NAMALWA (cell line): ENCODE data around the gene TNRC18.
"Not testable (repeated sequence)": the region's sequence is repeated elsewhere in the genome, so short reads cannot be mapped to it uniquely, and the experiment has no call there.

ENCODE experiments used
- DNase-seq: peaks from one replicate; pipeline ENCODE4 v3.0.0-alpha.2; 2015; ENCODE audit warnings: low spot score

TNRC18 gene

DNA sequence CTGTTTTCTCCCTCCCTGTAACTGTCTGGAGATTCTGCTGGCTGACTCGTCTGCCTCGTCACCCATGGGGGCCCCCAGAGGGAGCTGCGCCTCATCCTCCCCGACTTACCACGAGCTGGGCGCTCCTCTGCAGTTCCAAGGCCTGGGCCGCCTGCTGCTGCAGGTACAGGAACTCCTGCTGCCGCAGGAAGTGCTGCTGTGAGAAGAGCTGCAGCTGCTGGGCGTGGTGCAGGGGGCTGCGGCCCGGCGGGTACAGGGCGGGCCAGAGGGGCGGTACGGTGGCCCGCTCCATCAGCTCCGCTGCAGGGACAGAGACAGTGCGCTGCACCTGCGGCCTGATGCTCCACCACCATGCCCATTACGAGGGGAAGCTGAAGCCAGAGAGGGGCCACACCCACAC lies 47.7 kb downstream of the TNRC18 start:
- DNase-seq = no peak

DNA sequence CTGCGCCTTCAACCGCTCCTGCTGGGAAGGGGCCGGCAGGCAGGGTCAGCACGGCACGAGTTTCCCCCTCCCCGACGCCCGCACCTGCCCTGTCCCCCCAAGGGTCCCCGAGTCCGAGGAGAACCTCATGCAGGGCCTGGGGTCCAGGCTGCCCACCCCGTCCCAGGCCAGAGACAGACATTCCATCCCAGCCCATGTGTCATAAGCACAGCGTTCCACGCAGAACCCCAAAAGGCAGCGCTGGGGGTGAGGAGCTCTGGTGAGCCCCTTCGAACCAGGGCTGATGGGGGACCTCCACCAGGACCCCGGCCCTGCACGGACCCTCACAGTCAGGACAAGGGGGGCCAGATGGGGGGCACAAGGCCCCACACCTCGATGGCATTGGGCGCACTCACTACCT lies 49.2 kb downstream of the TNRC18 start:
- DNase-seq = no peak

DNA sequence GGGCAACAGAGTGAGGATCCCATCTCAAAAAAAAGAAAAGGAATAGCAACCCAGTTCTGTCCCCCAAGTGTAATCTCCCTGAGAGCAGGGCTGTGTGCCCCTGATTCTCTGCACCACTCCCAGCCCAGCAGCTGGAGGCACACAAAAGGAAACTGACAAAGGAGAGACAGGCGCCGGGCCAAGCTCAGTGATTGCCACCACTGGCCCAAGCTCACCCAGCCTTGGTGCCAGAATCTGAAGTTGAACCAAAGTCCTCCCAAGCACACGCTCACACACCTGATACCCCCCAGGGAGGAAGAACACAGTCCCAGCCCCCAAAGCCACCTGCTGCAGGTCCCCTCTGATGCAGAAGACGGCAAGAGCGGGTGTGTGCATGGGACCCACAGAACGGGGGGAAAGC lies 50.3 kb downstream of the TNRC18 start:
- DNase-seq = no peak

DNA sequence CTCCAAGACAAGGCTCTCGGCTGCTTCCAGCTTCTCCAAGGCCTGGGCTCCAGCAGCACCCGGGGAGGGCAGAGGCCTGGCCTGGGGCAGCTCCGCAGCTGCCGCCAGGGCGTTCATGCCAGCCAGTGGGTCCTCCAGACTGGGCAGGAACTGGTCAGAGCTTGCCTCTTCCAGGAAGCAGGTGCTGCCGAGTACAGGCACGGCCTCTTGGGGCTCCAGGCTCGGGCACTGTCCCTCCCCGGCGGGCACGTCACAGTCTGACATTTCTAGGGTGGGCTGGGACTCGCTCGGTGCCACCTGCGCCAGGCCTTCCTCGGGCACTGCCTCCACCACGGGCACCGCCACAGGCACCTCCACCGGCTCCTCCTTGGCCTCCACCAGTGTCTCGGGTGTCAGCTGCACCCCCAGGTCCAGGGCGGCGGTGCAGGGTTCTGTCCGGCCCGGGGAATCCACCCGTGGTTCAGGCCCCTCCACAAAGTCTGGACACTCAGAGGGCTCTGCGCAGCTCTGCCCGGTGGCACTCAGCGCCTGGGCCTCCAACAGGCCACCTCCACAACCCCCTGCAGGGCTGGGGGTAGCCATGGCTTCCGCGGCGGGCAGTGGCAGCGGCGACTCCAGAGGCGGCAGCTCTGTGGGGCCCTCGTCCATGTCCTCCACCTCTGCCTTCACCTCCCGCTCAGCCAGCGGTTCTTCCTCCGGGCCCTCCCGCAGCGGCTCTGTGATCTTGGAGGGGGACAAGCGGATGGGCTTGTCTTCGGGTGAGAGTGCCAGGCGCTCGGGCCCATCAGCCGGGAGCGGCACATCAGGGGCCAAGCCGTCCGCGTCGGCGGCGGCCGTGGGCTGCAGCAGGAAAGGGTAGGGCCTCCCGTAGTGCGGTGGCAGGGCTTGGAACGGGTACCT lies 52.9 kb downstream of the TNRC18 start:
- no peak for DNase-seq

DNA sequence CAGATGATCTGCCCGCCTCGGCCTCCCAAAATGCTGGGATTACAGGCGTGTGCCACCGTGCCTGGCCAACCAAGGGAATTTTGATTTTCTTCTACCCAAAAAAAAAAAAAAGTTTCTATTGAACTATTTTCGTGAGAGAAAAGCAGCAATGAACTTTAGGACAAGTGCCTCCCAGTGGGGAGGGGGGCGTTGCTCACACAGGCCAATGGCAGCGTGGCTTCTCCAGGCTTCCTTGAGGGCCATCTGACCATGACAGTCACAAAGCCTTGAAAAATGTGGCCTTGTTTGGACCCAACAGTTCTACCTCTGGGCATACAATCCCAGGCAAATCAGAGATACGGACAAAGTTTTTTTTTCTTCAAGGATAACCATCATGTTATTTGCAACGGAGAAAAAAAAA lies 56.0 kb downstream of the TNRC18 start:
- no peak for DNase-seq

DNA sequence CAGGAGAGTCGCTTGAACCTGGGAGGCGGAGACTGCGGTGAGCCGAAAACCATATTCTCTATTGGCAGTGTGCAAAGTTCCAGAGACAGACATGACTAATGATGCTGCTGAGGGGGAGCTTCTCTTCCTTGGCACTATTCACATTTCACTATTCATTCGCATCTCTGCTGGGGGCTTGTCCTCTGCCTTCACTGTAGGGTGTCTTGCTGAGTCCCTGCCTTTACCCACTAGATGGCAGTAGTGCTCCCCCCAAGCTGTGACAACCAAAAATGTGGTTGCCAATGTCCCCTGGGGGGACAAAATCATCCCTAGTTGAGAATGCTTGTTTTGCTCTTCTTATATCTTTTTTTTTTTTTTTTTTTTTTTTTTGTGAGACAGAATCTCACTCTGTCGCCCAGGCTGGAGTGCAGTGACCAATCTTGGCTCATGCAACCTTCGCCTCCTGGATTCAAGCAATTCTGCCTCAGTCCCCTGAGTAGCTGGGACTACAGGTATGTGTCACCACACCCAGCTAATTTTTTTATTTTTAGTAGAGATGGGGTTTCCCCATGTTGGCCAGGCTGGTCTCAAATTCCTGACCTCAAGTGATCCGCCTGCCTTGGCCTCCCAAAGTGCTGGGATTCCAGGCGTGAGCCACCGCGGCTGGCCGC lies 57.5 kb downstream of the TNRC18 start:
- peak; percentile 96 for DNase-seq

DNA sequence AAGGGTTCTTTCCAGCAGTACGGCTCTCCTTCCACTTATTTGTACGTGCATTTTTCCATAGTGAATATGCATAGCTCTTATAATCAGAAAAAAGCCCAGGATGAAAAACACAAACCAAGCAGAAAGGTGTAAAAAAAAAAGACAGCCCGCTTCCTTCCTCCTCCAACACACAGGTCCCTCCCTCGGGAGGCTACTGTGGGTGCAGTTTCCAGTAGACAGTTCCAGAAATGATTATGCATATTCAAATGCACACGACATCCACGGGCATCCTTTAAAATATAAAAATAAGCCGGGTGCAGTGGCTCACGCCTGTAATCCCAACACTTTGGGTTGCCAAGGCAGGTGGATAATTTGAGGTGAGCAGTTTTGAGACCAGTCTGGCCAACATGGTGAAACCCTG lies 59.9 kb downstream of the TNRC18 start:
- no peak for DNase-seq

DNA sequence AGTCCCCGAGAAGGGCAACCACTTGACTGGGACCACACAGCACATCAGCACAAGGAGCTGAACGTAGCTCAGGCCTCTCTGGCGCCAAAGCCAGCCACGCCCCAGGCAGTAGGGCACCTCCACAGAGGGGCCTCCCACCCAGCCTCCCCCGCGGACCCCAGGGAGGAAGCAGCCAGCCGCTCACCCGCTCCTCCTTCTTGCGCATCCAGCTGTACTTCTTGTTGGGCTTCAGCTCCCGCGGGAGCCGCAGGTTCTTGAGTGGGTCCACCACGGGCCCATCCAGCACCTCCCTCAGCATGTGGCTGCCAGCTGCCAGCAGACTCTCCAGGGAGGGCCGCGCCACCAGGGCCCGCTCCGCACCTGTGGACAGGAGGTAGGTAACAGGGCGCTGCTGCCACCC lies 61.2 kb downstream of the TNRC18 start:
- no peak for DNase-seq

DNA sequence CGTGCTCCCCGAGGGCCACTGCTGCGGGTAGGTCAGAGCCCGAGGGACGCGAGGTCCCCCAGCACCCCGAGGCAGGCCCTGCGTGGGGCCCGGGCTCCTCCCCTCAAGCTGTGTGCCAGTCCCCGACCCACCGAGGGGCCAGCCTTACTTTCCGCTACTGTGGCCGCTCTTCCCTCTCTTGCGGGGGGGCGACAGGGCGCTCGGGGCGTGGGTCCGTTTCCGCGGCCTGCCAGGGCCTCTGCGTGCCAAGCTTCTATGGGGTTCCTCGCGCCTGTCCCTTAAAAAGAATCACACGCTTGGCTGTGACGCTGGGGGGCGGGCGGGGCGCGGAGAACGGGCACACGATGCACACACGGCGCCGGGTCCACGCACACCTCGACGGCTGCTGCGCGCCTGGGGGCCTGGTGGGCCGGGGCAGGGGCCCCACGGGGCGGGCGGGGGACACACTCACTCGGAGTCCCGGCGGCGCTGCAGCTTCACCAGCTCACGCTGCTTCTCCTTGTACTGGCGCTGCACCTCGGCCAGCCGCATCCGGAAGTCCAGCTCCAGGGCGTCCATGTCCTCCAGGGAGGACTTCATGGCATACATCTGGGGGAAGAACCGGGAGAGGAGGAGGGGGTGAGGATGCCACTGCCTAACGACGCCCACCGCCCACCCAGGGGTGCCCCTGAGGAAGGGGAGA lies 62.0 kb downstream of the TNRC18 start:
- DNase-seq = no peak

DNA sequence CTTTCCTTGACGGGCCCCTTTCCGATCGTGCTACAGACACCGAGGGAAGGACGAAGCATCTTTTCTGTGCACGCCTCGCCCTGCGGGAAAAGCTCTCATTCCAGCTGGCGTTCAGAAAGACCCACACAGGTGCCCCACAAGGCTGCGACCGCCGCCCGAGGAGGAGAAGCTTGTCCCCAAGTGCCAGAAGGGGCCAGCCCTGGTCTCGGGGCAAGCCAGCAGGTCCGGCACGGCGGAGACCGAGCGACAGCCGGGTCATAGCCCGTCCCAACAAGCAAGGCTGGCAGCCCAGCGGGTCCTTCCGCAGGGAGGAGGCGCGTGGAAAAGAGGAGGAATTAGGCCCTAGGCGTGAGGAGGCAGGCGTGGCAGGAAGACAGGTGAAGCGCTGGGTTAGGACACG lies 62.7 kb downstream of the TNRC18 start:
- DNase-seq = no peak

DNA sequence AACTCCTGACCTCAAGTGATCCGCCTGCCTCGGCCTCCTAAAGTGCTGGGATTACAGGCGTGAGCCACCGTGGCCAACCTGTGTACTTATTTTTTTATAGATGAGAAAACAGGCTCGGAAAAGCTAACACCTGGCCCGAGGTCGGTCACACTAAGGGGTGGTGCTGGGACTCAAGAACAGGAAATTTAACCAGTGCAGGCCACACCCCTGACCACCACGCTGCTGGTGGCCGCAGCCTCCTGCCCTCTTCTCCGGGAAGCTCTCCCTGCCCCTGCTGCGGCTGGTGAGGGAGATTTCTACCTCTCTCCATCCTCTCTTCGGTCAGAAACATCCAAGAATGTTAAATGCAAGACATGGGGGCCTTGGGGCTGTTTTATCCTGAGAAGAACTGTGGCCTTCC lies 63.2 kb downstream of the TNRC18 start:
- no peak for DNase-seq

DNA sequence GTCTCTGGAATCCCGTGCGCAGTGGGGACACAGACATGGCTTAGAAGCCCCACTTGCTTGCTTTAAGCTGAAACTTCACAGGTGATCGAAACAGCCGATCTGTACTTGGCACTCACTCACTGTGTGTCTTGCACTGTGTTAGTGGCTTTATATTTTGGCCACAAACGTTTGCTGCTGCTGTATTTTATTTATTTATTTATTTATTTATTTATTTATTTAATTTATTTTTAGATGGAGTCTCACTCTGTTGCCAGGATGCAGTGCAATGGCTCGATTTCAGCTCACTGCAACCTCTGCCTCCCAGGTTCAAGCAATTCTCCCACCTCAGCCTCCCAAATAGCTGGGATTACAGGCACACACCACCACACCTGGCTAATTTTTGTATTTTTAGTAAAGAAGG lies 63.6 kb downstream of the TNRC18 start:
- not testable (repeated sequence) for DNase-seq

DNA sequence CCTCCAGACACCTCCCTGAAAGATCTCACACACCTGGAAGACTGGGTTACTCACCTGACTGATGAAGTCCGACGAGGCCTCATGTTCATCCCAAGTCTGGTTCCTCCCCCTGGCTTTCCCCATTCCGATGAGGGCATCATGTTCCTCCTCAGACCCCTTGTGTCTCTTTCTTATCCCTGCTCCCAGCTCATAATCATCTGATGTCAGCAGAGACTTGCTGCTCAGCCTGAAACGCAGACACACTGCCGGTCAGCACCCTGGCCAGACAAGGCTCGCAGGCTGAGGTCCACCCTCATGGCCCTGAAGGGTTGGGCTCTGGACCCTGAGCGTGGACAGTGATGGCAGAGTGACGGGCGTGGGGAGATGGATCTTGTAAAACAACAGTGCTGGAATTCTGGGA lies 64.3 kb downstream of the TNRC18 start:
- no peak for DNase-seq

DNA sequence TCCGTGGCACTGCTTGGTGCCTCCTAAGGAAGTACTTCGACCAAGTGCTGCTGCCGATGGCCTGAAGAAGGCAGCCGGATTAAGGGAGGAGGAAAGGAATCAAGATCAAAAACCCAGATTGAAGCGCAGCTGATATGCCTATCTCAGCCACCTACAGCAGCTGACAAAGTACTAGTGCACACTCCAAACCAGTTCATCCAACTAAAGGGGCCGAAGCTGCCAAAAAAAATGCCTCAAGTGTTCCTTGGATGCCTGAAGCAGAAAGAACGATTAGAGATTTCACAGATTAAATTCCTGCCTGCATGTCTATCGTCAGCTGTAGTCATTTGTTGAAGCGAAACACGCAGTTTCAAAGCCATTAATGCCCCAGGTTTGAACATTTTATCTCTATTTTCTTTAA lies 65.7 kb downstream of the TNRC18 start:
- no peak for DNase-seq

DNA sequence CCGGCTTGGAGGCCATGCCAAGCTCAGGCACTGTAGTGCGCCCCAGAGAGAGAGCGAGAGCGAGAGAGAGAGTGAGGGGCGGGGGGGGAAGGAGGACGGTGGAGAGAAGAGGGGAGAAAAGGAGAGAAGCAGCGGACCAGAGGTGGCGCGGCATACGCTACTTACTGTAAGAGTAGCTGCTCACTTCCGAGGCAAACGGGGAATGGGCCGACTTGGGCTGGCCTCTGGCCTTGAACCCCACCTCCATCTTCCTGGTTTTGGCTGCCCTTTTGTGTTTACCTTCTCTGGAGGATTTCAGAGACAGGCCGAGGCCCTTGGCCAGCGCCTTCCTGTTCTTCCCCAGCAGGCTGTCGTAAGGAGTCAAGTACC lies 66.9 kb downstream of the TNRC18 start:
- no peak for DNase-seq

DNA sequence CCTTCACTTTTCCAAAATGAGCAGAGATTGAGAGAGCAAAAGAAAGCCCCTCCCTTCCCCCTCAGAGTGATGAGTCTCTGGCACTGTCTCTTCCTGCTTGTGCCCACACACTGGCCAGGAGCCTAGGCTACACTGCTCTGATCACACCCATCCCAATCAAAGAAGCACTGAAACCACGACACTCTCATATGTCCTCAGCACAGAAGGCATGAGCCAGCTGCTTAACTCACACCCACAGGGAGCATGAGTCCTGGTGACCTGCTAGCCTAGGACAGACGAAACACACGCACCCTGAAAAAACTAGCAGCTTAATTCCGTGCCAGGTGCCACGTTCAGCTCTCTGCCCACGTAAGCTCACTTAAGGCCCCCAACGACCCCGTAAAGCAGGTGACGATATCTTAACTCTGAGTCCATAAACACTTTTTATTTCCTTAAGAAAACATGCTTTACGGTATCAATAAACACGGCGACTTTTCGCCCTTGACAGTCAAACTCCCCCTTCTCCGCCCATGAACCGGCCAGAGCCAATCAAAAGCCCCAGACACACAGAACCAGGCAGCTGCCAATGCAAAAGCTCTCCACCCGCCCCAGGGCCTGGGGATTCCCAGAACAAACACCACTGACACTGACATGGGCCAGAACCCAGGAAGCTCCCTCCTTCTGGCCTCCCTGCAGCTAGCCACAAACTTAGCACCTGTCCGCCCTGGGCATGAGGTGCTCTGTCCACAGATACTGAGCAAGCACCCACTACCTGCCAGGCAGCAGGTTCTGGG lies 69.0 kb downstream of the TNRC18 start:
- DNase-seq = no peak

DNA sequence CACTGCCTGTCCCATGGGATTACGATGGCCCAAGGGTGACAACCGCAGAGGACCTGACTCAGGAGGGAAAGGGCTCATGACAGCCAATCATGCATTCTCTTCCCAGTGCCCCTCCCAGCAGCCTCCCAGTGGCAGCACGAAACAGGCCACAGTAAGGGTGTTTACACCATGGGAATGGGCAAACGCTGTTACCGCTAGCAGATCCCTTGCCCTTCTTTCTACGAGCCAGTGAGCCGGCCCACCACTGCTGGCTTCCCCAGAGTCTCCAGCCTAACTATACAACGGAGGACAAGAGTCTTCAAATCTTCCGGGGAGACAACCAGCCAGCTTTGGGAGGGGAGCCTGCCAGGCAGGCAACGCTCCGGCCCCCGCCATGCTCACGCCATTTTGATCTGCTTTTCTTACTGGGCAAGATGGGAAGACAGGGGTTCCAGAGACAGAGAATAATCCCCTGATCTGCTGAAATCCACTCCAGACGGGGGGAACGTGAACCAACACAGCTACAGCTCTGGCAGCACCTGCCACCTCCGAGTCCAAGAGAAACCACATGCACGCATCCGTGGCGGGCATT lies 71.1 kb downstream of the TNRC18 start:
- no peak for DNase-seq

DNA sequence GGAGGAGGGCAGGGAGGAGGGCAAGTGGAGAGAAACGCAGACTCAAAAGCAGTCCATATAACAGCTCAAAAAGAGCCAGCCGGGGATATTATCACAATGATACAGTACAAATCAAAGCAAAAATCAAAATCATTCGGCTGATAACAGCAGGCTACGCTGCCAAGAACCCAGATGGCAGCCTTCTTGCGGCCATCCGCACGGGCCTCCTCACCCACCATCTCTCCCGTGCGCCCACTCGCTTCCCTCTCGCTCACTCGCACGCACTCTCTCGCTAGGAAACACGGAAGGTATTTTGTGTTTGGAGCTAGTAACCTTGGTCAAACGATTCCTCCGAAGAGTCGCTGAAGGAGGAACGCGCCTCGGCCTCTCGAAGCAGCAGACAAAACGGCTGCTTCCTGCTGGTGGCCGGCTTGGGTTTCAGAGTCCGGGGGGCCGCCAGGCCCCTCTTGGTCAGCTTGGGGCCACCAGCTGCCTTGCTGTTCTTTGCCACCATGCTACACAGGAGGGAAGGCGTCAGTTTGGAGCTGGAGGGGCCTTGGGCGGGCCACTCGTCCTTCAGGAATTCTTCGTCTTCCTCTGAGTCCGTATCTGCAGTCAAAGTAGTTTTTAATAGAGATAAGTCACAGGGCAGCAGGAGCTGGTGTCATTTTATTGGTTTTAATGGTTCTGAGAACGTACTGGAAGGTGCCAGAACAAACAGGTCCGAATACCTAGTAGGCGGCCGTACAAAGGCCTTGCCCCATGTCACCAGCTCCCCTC lies 71.9 kb downstream of the TNRC18 start:
- no peak for DNase-seq

DNA sequence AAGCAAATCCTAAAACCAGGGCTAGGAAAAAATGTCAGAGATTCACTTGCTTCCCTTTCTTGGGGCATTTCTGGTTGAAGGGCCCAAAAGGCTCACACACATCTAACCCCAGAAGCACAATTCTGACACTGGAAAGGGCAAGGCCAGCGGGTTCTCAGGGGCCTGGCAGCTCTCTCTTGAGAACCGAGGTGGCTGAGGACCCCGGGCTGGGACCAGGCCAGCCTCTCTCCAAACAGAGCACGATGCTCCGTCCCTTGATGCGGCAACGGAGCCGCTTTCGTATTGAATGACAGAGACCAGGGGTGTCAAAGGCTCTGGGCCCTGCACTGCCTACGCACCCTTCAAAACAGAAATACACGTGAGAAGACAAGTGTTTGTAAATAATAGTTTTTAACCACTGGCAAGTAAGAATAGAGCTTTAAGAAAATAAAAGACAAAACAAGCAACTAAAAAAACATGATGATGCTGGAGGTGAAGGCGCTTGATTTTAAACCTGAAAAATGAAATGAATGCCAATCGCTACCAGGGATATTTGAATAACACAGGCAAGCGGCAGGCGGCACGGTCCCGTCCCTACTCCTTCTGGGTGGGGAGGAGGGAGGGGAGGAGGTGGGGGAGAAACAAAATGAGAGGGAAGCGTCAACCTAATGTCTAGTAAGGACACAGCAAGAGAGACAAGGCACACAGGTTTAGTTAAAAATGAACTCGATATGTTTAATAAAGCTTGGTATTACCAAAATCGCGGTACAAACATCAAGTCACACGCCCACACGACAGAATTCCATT lies 72.8 kb downstream of the TNRC18 start:
- DNase-seq = no peak

DNA sequence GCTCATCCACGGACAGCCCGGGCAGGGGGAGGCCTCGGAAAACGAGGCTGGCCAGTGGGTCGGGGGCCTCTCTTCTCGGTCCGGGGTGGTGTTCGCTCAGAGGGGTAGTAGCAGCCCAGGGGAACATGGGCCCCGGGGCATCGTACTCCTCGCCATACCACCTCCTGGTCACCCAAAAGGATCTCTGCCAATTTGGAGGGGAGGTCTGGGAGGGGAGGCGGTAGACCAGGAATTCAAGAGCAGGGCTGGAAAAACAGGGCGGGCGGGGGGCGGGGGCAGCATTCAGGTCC lies 73.5 kb downstream of the TNRC18 start:
- DNase-seq = no peak
